NT2/D1 (cell line): Measurements from ENCODE around the gene NRARP.

Source experiments
- DNase-seq: peaks from one replicate; pipeline ENCODE4 v3.0.0-alpha.2; 2011; ENCODE audit warnings: low read depth, low spot score
- H3K27me3 ChIP-seq: 2 replicates; pipeline ENCODE4 v1.6.0; 2011; ENCODE audit warnings: mild to moderate bottlenecking; ENCODE audit not compliant: insufficient read length, insufficient read depth
- H3K36me3 ChIP-seq: 2 replicates; pipeline ENCODE4 v1.6.1; 2011; ENCODE audit warnings: mild to moderate bottlenecking, low read length, mixed read lengths; ENCODE audit not compliant: insufficient read depth, insufficient read length
- H3K4me1 ChIP-seq: 2 replicates; pipeline ENCODE4 v1.5.1; 2011; ENCODE audit not compliant: insufficient read depth, insufficient read length
- H3K4me3 ChIP-seq: 2 replicates; pipeline ENCODE4 v1.5.1; 2011; ENCODE audit warnings: low read depth; ENCODE audit not compliant: insufficient read length
- H3K9ac ChIP-seq: 2 replicates; pipeline ENCODE4 v1.6.0; 2011; ENCODE audit warnings: low read depth; ENCODE audit not compliant: insufficient read length
- H3K9me3 ChIP-seq: 2 replicates; pipeline ENCODE4 v1.5.1; 2011; ENCODE audit warnings: mild to moderate bottlenecking, low read length; ENCODE audit not compliant: insufficient read depth
- SUZ12 ChIP-seq: IDR thresholded peaks from 2 replicates; pipeline ENCODE4 v1.6.1; 2011; ENCODE audit not compliant: insufficient read length, insufficient read depth; ENCODE audit errors: extremely low read depth
- YY1 ChIP-seq: IDR thresholded peaks from 2 replicates; pipeline ENCODE4 v1.6.1; 2011; ENCODE audit not compliant: insufficient read length, insufficient read depth
- ZNF274 ChIP-seq: IDR thresholded peaks from 2 replicates; pipeline ENCODE4 v1.6.1; 2011; ENCODE audit warnings: mild to moderate bottlenecking, low read depth, low read length

NRARP gene

GRCh38 chr9:137306066-137306849 lies 4.2 kb upstream of the NRARP start:
- Histone ChIP-seq H3K4me3 (no peak overlapping the region), H3K9me3 (no peaks in the 10 kb centered on the region), H3K27me3 (peaks cover 20% of the 10 kb centered on the region), H3K4me1 (peaks cover 66% of the 10 kb centered on the region), H3K9ac (peak overlapping the region; percentile 64), H3K36me3 (no peaks in the 10 kb centered on the region)
- no peak for DNase-seq
- no peak for TF ChIP-seq YY1
- TF ChIP-seq ZNF274 = no peak
- TF ChIP-seq SUZ12 = no peak

GRCh38 chr9:137305798-137306065 lies 3.7 kb upstream of the NRARP start:
- H3K4me1 ChIP-seq = peaks cover 60% of the 10 kb centered on the region
- H3K9me3 ChIP-seq = no peaks in the 10 kb centered on the region
- H3K36me3 ChIP-seq = no peaks in the 10 kb centered on the region
- DNase-seq = no peak
- H3K27me3 ChIP-seq = peaks cover 20% of the 10 kb centered on the region
- peak overlapping the region; percentile 64 for H3K9ac ChIP-seq
- no peak for TF ChIP-seq ZNF274
- TF ChIP-seq YY1 = no peak
- no peak for TF ChIP-seq SUZ12
- H3K4me3 ChIP-seq = no peak overlapping the region

- peaks cover 55% of the 10 kb centered on the region for H3K4me1 ChIP-seq
These were observed 3.2 kb upstream of the NRARP start for GRCh38 chr9:137305060-137305797.

DNA sequence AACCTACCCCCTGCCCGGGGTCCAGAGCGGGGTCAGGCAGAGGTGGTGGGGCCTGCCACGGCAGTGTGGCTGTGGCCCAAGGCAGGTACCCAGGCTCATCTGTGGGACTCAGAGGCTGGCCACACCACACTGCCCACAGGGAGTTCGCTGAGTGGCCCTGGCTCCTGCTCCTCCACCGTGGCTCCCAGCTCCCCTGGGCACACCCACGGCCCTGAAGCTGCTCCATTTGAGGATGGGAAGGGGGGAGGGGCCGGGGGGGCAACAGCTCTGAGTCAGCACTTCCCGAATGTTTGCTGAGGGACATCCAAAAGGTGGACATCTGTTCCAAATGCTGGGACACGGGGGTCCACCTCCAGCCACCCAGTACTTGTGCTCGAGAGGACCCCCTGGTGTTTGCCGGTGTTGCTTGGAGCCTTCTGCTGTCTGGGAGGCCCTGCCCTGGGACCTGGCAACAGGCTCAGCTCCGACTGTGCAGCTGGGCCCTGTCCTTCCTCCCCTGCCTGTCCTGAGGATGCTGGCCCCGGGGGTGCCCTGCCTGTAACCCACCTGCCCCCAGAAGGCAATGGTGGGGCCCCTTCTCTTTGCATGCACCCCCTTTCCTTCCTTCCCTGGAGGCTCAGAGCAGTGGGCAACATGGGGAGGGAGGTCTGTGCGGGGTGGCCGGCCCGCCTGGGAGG lies 2.5 kb upstream of the NRARP start:
- Histone ChIP-seq H3K27me3 (peaks cover 20% of the 10 kb centered on the region), H3K4me3 (no peak overlapping the region), H3K4me1 (peaks cover 53% of the 10 kb centered on the region), H3K9ac (peak overlapping the region; percentile 32), H3K9me3 (no peaks in the 10 kb centered on the region), H3K36me3 (no peaks in the 10 kb centered on the region)
- no peak for DNase-seq
- TF ChIP-seq YY1 (no peak), ZNF274 (no peak), SUZ12 (no peak)

More at GRCh38 chr9:137305060-137305797, 3.2 kb upstream of the NRARP start:
- Histone ChIP-seq H3K4me3 (no peak overlapping the region), H3K36me3 (no peaks in the 10 kb centered on the region), H3K27me3 (peaks cover 20% of the 10 kb centered on the region), H3K9ac (peak overlapping the region; percentile 64), H3K9me3 (no peaks in the 10 kb centered on the region)
- no peak for DNase-seq
- TF ChIP-seq YY1 (no peak), SUZ12 (no peak), ZNF274 (no peak)

DNA sequence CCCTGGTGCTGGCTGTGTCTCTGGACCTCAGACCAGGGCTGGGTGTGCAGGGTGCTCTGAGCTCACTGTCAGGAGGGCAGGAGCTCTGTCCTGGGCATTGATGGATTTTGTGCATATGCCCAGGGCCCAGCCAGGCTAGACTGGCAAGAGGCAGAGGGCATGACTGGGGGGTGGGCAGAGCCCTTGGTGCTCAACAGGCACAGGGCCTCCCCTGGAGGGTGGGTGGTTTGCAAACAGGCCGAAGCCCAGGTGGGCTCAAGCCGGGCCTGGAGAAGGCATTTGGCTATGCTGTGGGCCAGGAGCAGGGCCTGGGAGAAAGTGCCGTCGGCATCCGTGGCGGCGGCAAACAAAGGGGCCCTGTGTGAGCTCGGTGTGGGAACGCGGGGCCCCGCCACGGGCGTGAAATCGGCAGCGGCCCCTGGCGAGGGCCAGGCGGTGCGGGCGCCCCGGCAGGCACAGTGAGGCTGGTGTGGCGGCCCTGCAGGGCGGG lies 1.9 kb upstream of the NRARP start:
- peaks cover 53% of the 10 kb centered on the region for H3K4me1 ChIP-seq
- no peak for DNase-seq
- TF ChIP-seq YY1 (no peak), ZNF274 (no peak), SUZ12 (no peak)

DNA sequence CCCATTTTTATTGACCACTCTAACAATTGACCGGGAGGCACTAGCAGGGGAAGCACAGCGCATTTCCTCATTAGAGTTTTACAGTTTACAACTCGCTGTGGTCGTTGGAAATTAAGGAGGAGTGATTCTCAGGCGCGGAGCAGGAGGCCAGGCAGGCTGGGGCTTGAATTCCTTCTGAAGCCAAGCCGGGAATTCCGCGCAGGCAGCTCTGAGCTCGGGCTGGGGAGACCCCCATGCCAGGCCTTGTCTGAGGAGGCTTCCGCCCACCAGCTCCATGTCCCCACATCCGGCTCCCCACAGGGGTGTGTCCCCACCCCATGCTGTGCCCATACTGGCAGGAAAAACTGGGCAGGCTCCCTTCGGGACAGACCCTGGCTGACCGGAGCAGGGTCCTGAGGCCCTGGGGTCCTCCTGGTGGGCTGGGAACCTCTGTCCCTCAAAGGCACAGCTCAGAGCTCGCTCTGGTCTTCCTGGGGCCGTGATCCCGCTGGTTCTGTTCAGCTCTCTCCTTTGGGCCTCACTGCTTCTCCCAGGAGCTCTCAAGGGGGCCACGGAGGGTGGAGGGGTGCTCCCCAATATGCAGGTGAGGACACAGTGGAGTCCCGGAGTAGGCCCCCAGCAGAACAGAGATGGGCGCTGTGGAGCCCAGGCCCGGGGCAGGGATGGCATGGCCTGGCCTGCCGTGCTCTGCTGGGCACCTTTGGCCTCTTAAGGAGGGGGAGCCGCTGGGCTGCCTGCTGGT lies 1.3 kb upstream of the NRARP start:
- no peak for DNase-seq
- TF ChIP-seq SUZ12 (no peak), YY1 (no peak), ZNF274 (no peak)
- Histone ChIP-seq H3K9ac (peak overlapping the region; percentile 70), H3K4me3 (peak overlapping the region; percentile 56), H3K4me1 (peaks cover 58% of the 10 kb centered on the region), H3K36me3 (peaks cover 4% of the 10 kb centered on the region), H3K9me3 (no peaks in the 10 kb centered on the region), H3K27me3 (peaks cover 20% of the 10 kb centered on the region)

More for the DNA sequence above, 1.9 kb upstream of the NRARP start:
- peaks cover 20% of the 10 kb centered on the region for H3K27me3 ChIP-seq
- no peak overlapping the region for H3K4me3 ChIP-seq
- H3K36me3 ChIP-seq = no peaks in the 10 kb centered on the region
- peak overlapping the region; percentile 70 for H3K9ac ChIP-seq
- no peaks in the 10 kb centered on the region for H3K9me3 ChIP-seq

DNA sequence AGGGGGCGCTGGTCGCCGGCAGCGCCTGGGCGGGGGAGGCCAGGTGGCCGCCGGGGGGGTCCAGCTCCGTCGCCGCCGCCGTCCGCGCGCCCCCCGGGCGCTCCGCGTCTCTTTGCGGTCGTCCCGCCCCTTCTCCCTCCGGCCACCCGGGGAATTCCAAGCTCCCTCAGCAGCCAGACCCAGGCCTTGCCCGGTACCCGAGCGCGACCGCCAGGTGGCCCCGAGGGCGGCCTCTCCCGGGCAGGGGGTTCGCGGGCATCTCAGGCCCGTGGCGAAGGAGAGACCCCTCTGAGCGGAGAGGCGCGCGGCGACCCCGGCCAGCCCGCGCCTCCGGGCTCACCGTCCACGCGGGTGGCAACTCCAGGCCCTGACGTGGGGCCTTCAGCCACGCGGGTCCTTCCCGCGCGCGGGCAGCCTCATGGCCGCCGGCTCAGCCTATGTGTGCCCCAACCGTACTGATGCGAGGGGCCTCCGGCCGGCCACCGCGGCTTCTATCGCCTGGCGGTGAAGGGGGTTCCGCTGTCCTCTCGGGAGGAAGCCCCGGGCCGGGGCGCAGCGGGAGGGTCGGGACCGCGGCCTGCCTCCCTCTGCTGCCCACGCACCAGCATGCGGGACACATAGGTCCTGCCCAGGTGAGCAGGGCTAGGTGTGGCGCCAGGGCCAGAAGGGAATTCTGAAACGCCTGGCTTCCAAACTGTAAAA lies 529 bp upstream of the NRARP start:
- H3K4me1 ChIP-seq = peaks cover 58% of the 10 kb centered on the region
- peaks cover 7% of the 10 kb centered on the region for H3K36me3 ChIP-seq
- no peak for DNase-seq
- no peak for TF ChIP-seq ZNF274
- no peak for TF ChIP-seq SUZ12
- TF ChIP-seq YY1 = no peak
- peak overlapping the region; percentile 56 for H3K4me3 ChIP-seq
- no peaks in the 10 kb centered on the region for H3K9me3 ChIP-seq
- peak overlapping the region; percentile 70 for H3K9ac ChIP-seq
- peaks cover 20% of the 10 kb centered on the region for H3K27me3 ChIP-seq
